Naive thymus-derived CD4-positive, alpha-beta T cell (primary cell): ENCODE measurements around the gene XRCC6. TPM values are rescaled to one million over a fixed set of nuclear protein-coding genes. Genes with fewer than 3 reads are reported as not detected.
"Not testable (repeated sequence)": the region's sequence is repeated elsewhere in the genome, so short reads cannot be mapped to it uniquely, and the experiment has no call there.

ENCODE experiments used
- ATAC-seq: fragments of 150-1000 bp; cut with Tn5 transposase; 2 replicates; pipeline ENCODE4 v1.10.0; 2021; ENCODE audit warnings: mild to moderate bottlenecking, moderate library complexity
- CTCF ChIA-PET: fragments of 350-600 bp; sonication (Branson Sonifier 250); formaldehyde crosslinking; loops from one replicate; lab custom pipeline; 2021; ENCODE audit warnings: antibody characterized with exemption; lab: Charles Lee
- POLR2A ChIA-PET: fragments of 350-600 bp; sonication (Branson Sonifier 250); formaldehyde crosslinking; loops from one replicate; lab custom pipeline; 2021; ENCODE audit warnings: antibody characterized with exemption, inconsistent platforms; lab: Charles Lee
- DNase-seq, 9 donors: peaks; one replicate each; pipeline versions ENCODE4 v3.0.0 to v3.0.0-alpha.2; 2020 to 2022; ENCODE audit warnings: mixed read lengths in 1 of 9
- H3K27ac ChIP-seq: one replicate; pipeline ENCODE4 v1.7.0; 2013; ENCODE audit warnings: mild to moderate bottlenecking, low read depth, low read length, moderate library complexity
- H3K27me3 ChIP-seq, 2 donors: one replicate each; pipeline ENCODE4 v1.7.0; 2013; ENCODE audit warnings: low read length in 2 of 2, mild to moderate bottlenecking in 2 of 2, moderate library complexity in 2 of 2; ENCODE audit not compliant: control insufficient read depth in 2 of 2, insufficient read depth in 2 of 2
- H3K36me3 ChIP-seq, 3 experiments: 1 replicate in 2 of 3; 2 replicates in 1 of 3; pipeline ENCODE4 v1.7.0; 2013; ENCODE audit warnings: low read length in 3 of 3, mild to moderate bottlenecking in 3 of 3, moderate library complexity in 1 of 3; ENCODE audit not compliant: insufficient read depth in 3 of 3, control insufficient read depth in 2 of 3
- H3K4me1 ChIP-seq, 2 donors: one replicate each; pipeline ENCODE4 v1.7.0; 2013; ENCODE audit warnings: low read length in 2 of 2, mild to moderate bottlenecking in 2 of 2, moderate library complexity in 1 of 2; ENCODE audit not compliant: control insufficient read depth in 2 of 2, insufficient read depth in 2 of 2
- H3K4me3 ChIP-seq: 2 replicates; pipeline ENCODE4 v1.7.0; 2013; ENCODE audit warnings: mild to moderate bottlenecking, low read length
- H3K9me3 ChIP-seq, 3 experiments: 1 replicate in 2 of 3; 2 replicates in 1 of 3; pipeline ENCODE4 v1.7.0; 2013; ENCODE audit warnings: low read length in 3 of 3; ENCODE audit not compliant: control insufficient read depth in 2 of 3
- H3K27ac Mint-ChIP-seq, 9 donors: one replicate each; pipeline ENCODE4 v1.8.0; 2020 to 2022; ENCODE audit warnings: mixed read lengths in 9 of 9, mild to moderate bottlenecking in 8 of 9, moderate library complexity in 5 of 9, inconsistent platforms in 2 of 9
- H3K27me3 Mint-ChIP-seq, 5 donors: one replicate each; pipeline ENCODE4 v1.8.0; 2021 to 2022; ENCODE audit warnings: mixed read lengths in 5 of 5, mild to moderate bottlenecking in 1 of 5
- H3K36me3 Mint-ChIP-seq, 5 donors: one replicate each; pipeline ENCODE4 v1.8.0; 2020 to 2022; ENCODE audit warnings: mixed read lengths in 5 of 5, mild to moderate bottlenecking in 3 of 5, inconsistent platforms in 1 of 5
- H3K4me1 Mint-ChIP-seq, 7 donors: one replicate each; pipeline ENCODE4 v1.8.0; 2020 to 2022; ENCODE audit warnings: mixed read lengths in 7 of 7, mild to moderate bottlenecking in 3 of 7, inconsistent platforms in 1 of 7
- H3K4me3 Mint-ChIP-seq, 10 donors: one replicate each; pipeline ENCODE4 v1.8.0; 2020 to 2022; ENCODE audit warnings: mild to moderate bottlenecking in 10 of 10, mixed read lengths in 10 of 10, moderate library complexity in 6 of 10, inconsistent platforms in 2 of 10
- H3K9me3 Mint-ChIP-seq, 11 donors: one replicate each; pipeline ENCODE4 v1.8.0; 2020 to 2022; ENCODE audit warnings: mixed read lengths in 11 of 11, mild to moderate bottlenecking in 4 of 11, inconsistent platforms in 1 of 11, moderate library complexity in 1 of 11
- intact Hi-C, 2 donors: fragments of 100-400 bp; cut with micrococcal nuclease; formaldehyde crosslinking; loops; one replicate each; pipeline ENCODE4 v1.15.1; 2023
- polyA plus RNA-seq, 2 donors: library from polyadenylated mRNA; unstranded; fragments of 300-500 nt; fragmentation: Illumina TruSeq; gene quantifications; one replicate each; pipeline ENCODE4 v1.2.3, GENCODE V29; 2021
- total RNA-seq, 6 experiments: library from RNA in 5 of 6; stranded (reverse) in 5 of 6; gene quantifications; 1 replicate in 5 of 6; 2 replicates in 1 of 6; pipeline ENCODE4 v1.2.3 and lab custom pipeline; 2021 to 2026

XRCC6 gene
- total and polyA plus RNA-seq, 7 experiments from 2014 or later: 139 to 542 (median 168) TPM

DNA sequence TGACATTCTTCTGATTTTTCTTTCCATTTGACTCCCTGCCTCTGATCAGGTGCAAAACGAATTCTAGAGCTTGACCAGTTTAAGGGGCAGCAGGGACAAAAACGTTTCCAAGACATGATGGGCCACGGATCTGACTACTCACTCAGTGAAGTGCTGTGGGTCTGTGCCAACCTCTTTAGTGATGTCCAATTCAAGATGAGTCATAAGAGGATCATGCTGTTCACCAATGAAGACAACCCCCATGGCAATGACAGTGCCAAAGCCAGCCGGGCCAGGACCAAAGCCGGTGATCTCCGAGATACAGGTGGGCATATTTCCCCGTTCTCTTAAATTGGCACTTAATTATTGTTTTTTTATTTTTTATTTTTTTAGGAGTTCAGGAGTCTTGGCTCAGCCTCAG, 15.4 kb downstream of the XRCC6 start:
- Histone ChIP-seq H3K9me3 (no peaks in the 10 kb centered on the region), H3K27me3 (no peaks in the 10 kb centered on the region), H3K4me3 (no peak overlapping the region), H3K4me1 (no peaks in the 10 kb centered on the region), H3K27ac (no peak overlapping the region), H3K36me3 (peaks cover 19 to 78% (median 23%) of the 10 kb centered on the region in 3 experiments)
- Mint-ChIP-seq H3K4me3 (no peak overlapping the region), H3K27me3 (no peaks in the 10 kb centered on the region), H3K4me1 (peaks cover 0 to 12% (median 4%) of the 10 kb centered on the region in 7 donors), H3K36me3 (peaks cover 0 to 35% (median 13%) of the 10 kb centered on the region in 5 donors), H3K9me3 (no peaks in the 10 kb centered on the region), H3K27ac (no peak overlapping the region)
- ChIA-PET CTCF (no interaction called here), POLR2A (no interaction called here)
- DNase-seq: no peak
- intact Hi-C loops: no loop called here
- ATAC-seq: no peak

DNA sequence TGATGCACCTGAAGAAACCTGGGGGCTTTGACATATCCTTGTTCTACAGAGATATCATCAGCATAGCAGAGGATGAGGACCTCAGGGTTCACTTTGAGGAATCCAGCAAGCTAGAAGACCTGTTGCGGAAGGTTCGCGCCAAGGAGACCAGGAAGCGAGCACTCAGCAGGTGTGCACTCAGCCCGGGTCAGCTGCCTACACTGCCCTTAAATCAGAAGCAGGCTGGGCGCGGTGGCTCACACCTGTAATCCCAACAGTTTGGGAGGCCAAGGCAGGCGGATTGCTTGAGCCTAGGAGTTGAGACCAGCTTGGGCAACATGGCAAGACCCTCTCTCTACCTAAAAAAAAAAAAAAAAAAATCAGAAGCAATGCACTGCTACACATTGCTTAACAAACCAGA, 16.5 kb downstream of the XRCC6 start:
- ChIA-PET CTCF (interaction anchor here (0.6 to 0.7 kb wide), 2 partner anchors 384 to 549 kb away, joined by 3 read pairs; no protein-coding TSS in a partner anchor), POLR2A (interaction anchor here (1.4 kb wide), 1 partner anchor 11 kb away, joined by 3 read pairs; no protein-coding TSS in a partner anchor)
- H3K9me3 Mint-ChIP-seq, H3K27ac ChIP-seq, H3K9me3 ChIP-seq, H3K27me3 ChIP-seq, DNase-seq, H3K4me1 ChIP-seq, H3K27ac Mint-ChIP-seq, H3K4me3 Mint-ChIP-seq, H3K27me3 Mint-ChIP-seq, ATAC-seq, intact Hi-C loops, H3K4me3 ChIP-seq: not testable (repeated sequence)
- H3K36me3 ChIP-seq: peaks cover 19 to 87% (median 28%) of the 10 kb centered on the region in 3 experiments
- Mint-ChIP-seq H3K4me1 (peaks cover 9 to 16% (median 10%) of the 10 kb centered on the region in 7 donors), H3K36me3 (peaks cover 6 to 39% (median 23%) of the 10 kb centered on the region in 5 donors)

DNA sequence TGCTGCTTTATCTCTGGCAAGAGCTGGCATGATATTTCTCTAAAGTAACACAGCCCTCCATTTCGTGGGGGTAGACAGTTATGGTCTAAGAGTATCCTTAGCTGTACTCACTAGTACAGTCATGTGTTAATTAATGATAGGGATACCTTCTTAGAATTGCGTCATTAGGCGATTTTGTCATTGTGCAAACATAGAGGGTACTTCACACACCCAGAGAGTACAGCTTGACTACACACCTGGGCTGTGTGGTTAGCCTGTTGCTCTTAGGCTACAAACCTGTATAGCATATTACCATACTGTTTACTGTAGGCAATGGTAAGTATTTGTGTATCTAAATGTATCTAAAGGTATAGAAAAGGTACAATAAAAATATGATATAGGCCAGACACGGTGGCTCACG, 17.0 kb downstream of the XRCC6 start:
- no peak for DNase-seq
- CTCF ChIA-PET: interaction anchor here (0.6 kb wide), 1 partner anchor 385 kb away, joined by 3 read pairs; no protein-coding TSS in a partner anchor

DNA sequence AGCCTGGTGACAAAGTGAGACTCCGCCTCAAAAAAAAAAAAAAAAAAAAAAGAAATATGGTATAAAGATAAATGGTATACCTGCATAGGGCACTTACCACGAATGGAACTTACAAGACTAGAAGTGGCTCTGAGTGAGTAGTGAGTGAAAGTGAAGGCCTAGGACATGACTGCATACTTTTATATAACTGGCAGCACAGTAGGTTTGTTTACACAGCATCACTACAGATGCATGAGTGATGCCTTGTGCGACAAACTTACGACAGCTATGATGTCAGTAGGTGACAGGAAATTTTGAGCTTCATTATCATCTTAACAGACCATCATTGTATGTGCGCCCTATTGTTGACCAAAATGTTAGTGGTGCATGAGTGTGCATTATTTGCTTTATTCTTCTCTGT, 17.7 kb downstream of the XRCC6 start:
- H3K36me3 Mint-ChIP-seq: peaks cover 6 to 35% (median 23%) of the 10 kb centered on the region in 5 donors
- H3K4me3 Mint-ChIP-seq: no peak overlapping the region
- no peaks in the 10 kb centered on the region for H3K27me3 Mint-ChIP-seq
- POLR2A ChIA-PET: no interaction called here
- Histone ChIP-seq H3K4me1 (no peaks in the 10 kb centered on the region), H3K27me3 (no peaks in the 10 kb centered on the region), H3K4me3 (no peak overlapping the region), H3K9me3 (no peaks in the 10 kb centered on the region), H3K27ac (no peak overlapping the region), H3K36me3 (peaks cover 19 to 89% (median 28%) of the 10 kb centered on the region in 3 experiments)
- peak overlapping the region in 2 of 9 donors; percentile 17 to 37 for H3K27ac Mint-ChIP-seq
- intact Hi-C loops: no loop called here
- CTCF ChIA-PET: no interaction called here
- DNase-seq: no peak
- H3K4me1 Mint-ChIP-seq: peaks cover 9 to 16% (median 10%) of the 10 kb centered on the region in 7 donors
- no peaks in the 10 kb centered on the region for H3K9me3 Mint-ChIP-seq
- no peak for ATAC-seq

More for the DNA sequence above, 17.0 kb downstream of the XRCC6 start:
- ATAC-seq: no peak
- POLR2A ChIA-PET: interaction anchor here (1.4 kb wide), 1 partner anchor 11 kb away, joined by 3 read pairs; no protein-coding TSS in a partner anchor
- Mint-ChIP-seq H3K27me3 (no peaks in the 10 kb centered on the region), H3K27ac (no peak overlapping the region), H3K9me3 (no peaks in the 10 kb centered on the region), H3K4me1 (peaks cover 9 to 16% (median 10%) of the 10 kb centered on the region in 7 donors), H3K4me3 (no peak overlapping the region), H3K36me3 (peaks cover 6 to 39% (median 23%) of the 10 kb centered on the region in 5 donors)
- Histone ChIP-seq H3K4me3 (no peak overlapping the region), H3K36me3 (peaks cover 19 to 91% (median 28%) of the 10 kb centered on the region in 3 experiments), H3K27me3 (no peaks in the 10 kb centered on the region), H3K4me1 (no peaks in the 10 kb centered on the region), H3K9me3 (no peaks in the 10 kb centered on the region), H3K27ac (no peak overlapping the region)
- intact Hi-C loops: no loop called here

DNA sequence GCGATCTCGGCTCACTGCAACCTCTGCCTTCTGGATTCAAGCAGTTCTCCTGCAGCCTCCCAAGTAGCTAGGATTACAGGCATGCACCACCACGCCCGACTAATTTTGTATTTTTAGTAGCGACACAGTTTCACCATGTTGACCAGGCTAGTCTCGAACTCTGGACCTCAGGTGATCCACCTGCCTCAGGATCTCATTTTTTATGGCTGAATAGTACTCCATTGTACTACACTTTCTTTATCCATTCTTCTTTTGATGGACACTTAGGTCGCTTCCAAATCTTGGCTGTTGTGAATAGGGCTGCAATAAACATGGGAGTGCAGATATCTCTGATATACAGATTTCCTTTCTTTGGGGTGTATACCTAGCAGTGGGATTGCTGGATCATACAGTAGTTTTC, 20.8 kb downstream of the XRCC6 start:
- no peaks in the 10 kb centered on the region for H3K27me3 Mint-ChIP-seq
- CTCF ChIA-PET: no interaction called here

DNA sequence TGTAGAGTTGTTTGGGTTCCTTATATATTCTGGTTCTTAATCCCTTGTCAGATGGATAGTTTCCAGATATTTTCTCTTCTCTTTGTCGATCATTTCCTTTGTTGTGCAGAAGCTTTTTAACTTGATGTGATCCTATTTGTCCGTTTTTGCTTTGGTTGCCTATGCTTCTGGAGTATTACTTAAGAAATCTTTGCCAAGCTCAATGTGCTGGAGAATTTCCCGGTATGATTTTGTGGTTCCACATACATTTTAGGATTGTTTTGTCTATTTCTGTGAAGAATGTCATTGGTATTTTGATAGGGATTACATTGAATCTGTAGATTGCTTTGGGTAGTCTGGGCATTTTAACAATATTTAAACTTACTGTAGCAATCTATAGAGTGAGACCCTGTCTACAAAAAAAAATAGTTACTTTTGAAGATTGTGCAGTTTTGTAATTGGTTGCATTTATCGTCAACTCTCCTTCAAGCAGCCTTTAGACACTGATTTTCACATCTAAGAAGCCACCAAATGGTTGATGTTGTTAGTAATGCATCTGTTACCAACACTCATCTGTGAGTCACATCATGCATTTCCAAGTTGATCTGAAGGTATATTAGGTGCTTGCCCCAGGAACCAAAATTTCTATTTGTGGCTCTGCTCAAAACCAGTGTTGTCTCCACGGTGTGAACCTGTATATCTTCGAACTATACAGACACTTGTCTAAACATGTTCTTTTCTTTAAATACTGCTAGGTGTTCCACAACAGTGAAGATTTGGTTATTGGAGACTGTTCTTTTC, 21.4 kb downstream of the XRCC6 start:
- Mint-ChIP-seq H3K4me1 (peaks cover 7 to 11% (median 9%) of the 10 kb centered on the region in 7 donors), H3K36me3 (peaks cover 6 to 30% (median 23%) of the 10 kb centered on the region in 5 donors), H3K9me3 (no peaks in the 10 kb centered on the region), H3K4me3 (no peak overlapping the region), H3K27ac (peak overlapping the region in 1 of 9 donors; percentile 26), H3K27me3 (no peaks in the 10 kb centered on the region)
- H3K27ac ChIP-seq: no peak overlapping the region
- no peak overlapping the region for H3K4me3 ChIP-seq
- no peaks in the 10 kb centered on the region for H3K9me3 ChIP-seq
- ChIA-PET POLR2A (interaction anchor here (0.7 kb wide), 1 partner anchor 223 kb away, joined by 3 read pairs; no protein-coding TSS in a partner anchor), CTCF (no interaction called here)
- DNase-seq: no peak
- no peaks in the 10 kb centered on the region for H3K27me3 ChIP-seq
- intact Hi-C loops: no loop called here
- peaks cover 22 to 88% (median 26%) of the 10 kb centered on the region in 3 experiments for H3K36me3 ChIP-seq
- ATAC-seq: no peak
- no peaks in the 10 kb centered on the region for H3K4me1 ChIP-seq

More for the DNA sequence above, 20.8 kb downstream of the XRCC6 start:
- Mint-ChIP-seq H3K4me1 (peaks cover 7 to 11% (median 9%) of the 10 kb centered on the region in 7 donors), H3K27ac (peak overlapping the region in 2 of 9 donors; percentile 26 to 33), H3K4me3 (no peak overlapping the region), H3K9me3 (no peaks in the 10 kb centered on the region), H3K36me3 (peaks cover 6 to 31% (median 24%) of the 10 kb centered on the region in 5 donors)
- Histone ChIP-seq H3K4me3 (no peak overlapping the region), H3K27ac (no peak overlapping the region), H3K27me3 (no peaks in the 10 kb centered on the region), H3K36me3 (peaks cover 21 to 88% (median 28%) of the 10 kb centered on the region in 3 experiments), H3K4me1 (no peaks in the 10 kb centered on the region), H3K9me3 (no peaks in the 10 kb centered on the region)
- ATAC-seq: no peak
- no peak for DNase-seq
- POLR2A ChIA-PET: no interaction called here
- intact Hi-C loops: no loop called here
